PFSK-1 (cell line): ENCODE results near the gene RAPGEF5.

Experiments
- FOXP2 ChIP-seq: optimal IDR thresholded peaks from 2 replicates; pipeline ENCODE3; 2011; ENCODE audit warnings: borderline replicate concordance, control low read depth, inconsistent platforms; ENCODE audit not compliant: insufficient read depth; ENCODE audit errors: extremely low read length, extremely low read depth
- POLR2AphosphoS5 ChIP-seq: IDR thresholded peaks from 2 replicates; pipeline ENCODE4 v1.6.1; 2012; ENCODE audit warnings: low read depth, mild to moderate bottlenecking, control low read depth, low read length, moderate library complexity
- TAF1 ChIP-seq: IDR thresholded peaks from 2 replicates; pipeline ENCODE4 v1.6.1; 2012; ENCODE audit warnings: low read length, control low read depth, borderline replicate concordance; ENCODE audit not compliant: insufficient read depth
- TF ChIP-seq, protein P1 (sequence below), 2 experiments: IDR thresholded peaks; 2 replicates each; pipeline versions ENCODE4 v1.6.1 to v1.8.0; 2011 to 2012; ENCODE audit warnings: low read depth in 2 of 2, low read length in 2 of 2, control low read depth in 1 of 2, inconsistent platforms in 1 of 2, mild to moderate bottlenecking in 1 of 2, moderate library complexity in 1 of 2; ENCODE audit not compliant: insufficient read depth in 1 of 2

- TF ChIP-seq TAF1 (no peak), POLR2AphosphoS5 (no peak), FOXP2 (no peak)
- TF ChIP-seq, protein P1, sequence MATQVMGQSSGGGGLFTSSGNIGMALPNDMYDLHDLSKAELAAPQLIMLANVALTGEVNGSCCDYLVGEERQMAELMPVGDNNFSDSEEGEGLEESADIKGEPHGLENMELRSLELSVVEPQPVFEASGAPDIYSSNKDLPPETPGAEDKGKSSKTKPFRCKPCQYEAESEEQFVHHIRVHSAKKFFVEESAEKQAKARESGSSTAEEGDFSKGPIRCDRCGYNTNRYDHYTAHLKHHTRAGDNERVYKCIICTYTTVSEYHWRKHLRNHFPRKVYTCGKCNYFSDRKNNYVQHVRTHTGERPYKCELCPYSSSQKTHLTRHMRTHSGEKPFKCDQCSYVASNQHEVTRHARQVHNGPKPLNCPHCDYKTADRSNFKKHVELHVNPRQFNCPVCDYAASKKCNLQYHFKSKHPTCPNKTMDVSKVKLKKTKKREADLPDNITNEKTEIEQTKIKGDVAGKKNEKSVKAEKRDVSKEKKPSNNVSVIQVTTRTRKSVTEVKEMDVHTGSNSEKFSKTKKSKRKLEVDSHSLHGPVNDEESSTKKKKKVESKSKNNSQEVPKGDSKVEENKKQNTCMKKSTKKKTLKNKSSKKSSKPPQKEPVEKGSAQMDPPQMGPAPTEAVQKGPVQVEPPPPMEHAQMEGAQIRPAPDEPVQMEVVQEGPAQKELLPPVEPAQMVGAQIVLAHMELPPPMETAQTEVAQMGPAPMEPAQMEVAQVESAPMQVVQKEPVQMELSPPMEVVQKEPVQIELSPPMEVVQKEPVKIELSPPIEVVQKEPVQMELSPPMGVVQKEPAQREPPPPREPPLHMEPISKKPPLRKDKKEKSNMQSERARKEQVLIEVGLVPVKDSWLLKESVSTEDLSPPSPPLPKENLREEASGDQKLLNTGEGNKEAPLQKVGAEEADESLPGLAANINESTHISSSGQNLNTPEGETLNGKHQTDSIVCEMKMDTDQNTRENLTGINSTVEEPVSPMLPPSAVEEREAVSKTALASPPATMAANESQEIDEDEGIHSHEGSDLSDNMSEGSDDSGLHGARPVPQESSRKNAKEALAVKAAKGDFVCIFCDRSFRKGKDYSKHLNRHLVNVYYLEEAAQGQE (IDR thresholded peaks at IDR 0.05; ENCODE audit: insufficient read depth in 1 of 2, low read depth in 2 of 2, low read length in 2 of 2) = no peak
These were observed 87.0 kb downstream of the RAPGEF5 start for GRCh38 chr7:22269963-22270362.
